Metanephros (tissue), 1 donor: ENCODE data around the gene OR2M2. TPM values are rescaled to one million over a fixed set of nuclear protein-coding genes. Genes with fewer than 3 reads are reported as not detected.

Source experiments
- total RNA-seq: library from RNA; depleted of rRNA; stranded (reverse); fragments of >200 nt; gene quantifications from one replicate; pipeline ENCODE4 v1.2.3, GENCODE V29; 2014

The OR2M2 gene
- not detected for total RNA-seq

GRCh38 chr1:248174521-248174920 lies at the start of gene OR2M2:
TSS of gene OR2M2 (plus strand) at chr1:248174821. CDS start at chr1:248179986, 5,165 bp downstream.

GRCh38 chr1:248144513-248145198 lies 30.0 kb upstream of the OR2M2 start, which contains the start of gene OR2M5:
TSS of gene OR2M5 (plus strand) at chr1:248145148. CDS start at chr1:248145148, 0 bp downstream.

GRCh38 chr1:248196965-248197364 lies 22.3 kb downstream of the OR2M2 start, which contains the start of gene OR2M3:
TSS of gene OR2M3 (plus strand) at chr1:248197265. CDS start at chr1:248203068, 5,803 bp downstream.

Other genes with a start within 250 kb of the OR2M2 start
- not detected for gene OR2AJ1, start 249.9 kb upstream of the OR2M2 start, total RNA-seq
- gene OR2L8, start 226.0 kb upstream of the OR2M2 start, total RNA-seq = not detected
- gene OR2AK2, start 209.6 kb upstream of the OR2M2 start, total RNA-seq = not detected
- not detected for gene OR2L5, start 161.2 kb upstream of the OR2M2 start, total RNA-seq
- 0.06 TPM for gene OR2L2, start 144.8 kb upstream of the OR2M2 start, total RNA-seq
- not detected for gene OR2L3, start 128.0 kb upstream of the OR2M2 start, total RNA-seq
- gene OR2L13, start 79.6 kb upstream of the OR2M2 start, total RNA-seq = not detected
- not detected for gene OR2M5, start 29.7 kb upstream of the OR2M2 start, total RNA-seq
- not detected for gene OR2M3, start 22.4 kb downstream of the OR2M2 start, total RNA-seq
- gene OR2M4, start 56.6 kb downstream of the OR2M2 start, total RNA-seq = not detected
- gene OR2T33, start 103.2 kb downstream of the OR2M2 start, total RNA-seq = not detected
- not detected for gene OR2T12, start 128.6 kb downstream of the OR2M2 start, total RNA-seq
- gene OR2M7, start 149.7 kb downstream of the OR2M2 start, total RNA-seq = not detected
- gene OR14C36, start 174.0 kb downstream of the OR2M2 start, total RNA-seq = not detected
- not detected for gene OR2T4, start 186.8 kb downstream of the OR2M2 start, total RNA-seq
- gene OR2T6, start 200.9 kb downstream of the OR2M2 start, total RNA-seq = not detected
- gene OR2T1, start 228.2 kb downstream of the OR2M2 start, total RNA-seq = not detected